ENCODE results near the gene GALP. TPM values are rescaled to one million over a fixed set of nuclear protein-coding genes. Genes with fewer than 3 reads are reported as not detected.
"Not testable (repeated sequence)": the region's sequence is repeated elsewhere in the genome, so short reads cannot be mapped to it uniquely, and the experiment has no call there.

The GALP gene
- total RNA-seq, 1 donor from 2014 or later: not detected

- H3K27ac Mint-ChIP-seq (ENCODE audit: unreplicated experiment): no peak overlapping the region
- H3K4me3 ChIP-seq (ENCODE audit: insufficient read depth, low read depth, low read length): no peak overlapping the region
- peaks cover 2% of the 10 kb centered on the region for H3K9me3 Mint-ChIP-seq (ENCODE audit: unreplicated experiment)
- H3K27me3 Mint-ChIP-seq (ENCODE audit: low read depth, unreplicated experiment): no peaks in the 10 kb centered on the region
- no peak overlapping the region for H3K4me3 Mint-ChIP-seq (ENCODE audit: unreplicated experiment)
- peaks cover 6% of the 10 kb centered on the region for H3K4me1 Mint-ChIP-seq (ENCODE audit: low read depth, unreplicated experiment)
- no peak overlapping the region for H2AFZ ChIP-seq (ENCODE audit: low read depth, low read length)
- H3K36me3 ChIP-seq (ENCODE audit: insufficient read depth, low read length): no peaks in the 10 kb centered on the region
- H3K9ac ChIP-seq (ENCODE audit: low read length): no peak overlapping the region
- H3K4me1 ChIP-seq (ENCODE audit: insufficient read depth, low read length): peaks cover 3% of the 10 kb centered on the region
- peaks cover 13% of the 10 kb centered on the region for H3K36me3 Mint-ChIP-seq (ENCODE audit: low read depth, unreplicated experiment)
- H3K27me3 ChIP-seq (ENCODE audit: insufficient read depth, low read length): no peaks in the 10 kb centered on the region
- H3K27ac ChIP-seq (ENCODE audit: low read depth, low read length): no peak overlapping the region
- H4K20me1 ChIP-seq (ENCODE audit: insufficient read depth, low read length): peaks cover 34% of the 10 kb centered on the region
- H3K9me3 ChIP-seq (ENCODE audit: insufficient read depth, low read depth, low read length): no peaks in the 10 kb centered on the region
- peaks cover 49% of the 10 kb centered on the region for H3K79me2 ChIP-seq (ENCODE audit: insufficient read depth, low read length)
- TF ChIP-seq, protein P1, sequence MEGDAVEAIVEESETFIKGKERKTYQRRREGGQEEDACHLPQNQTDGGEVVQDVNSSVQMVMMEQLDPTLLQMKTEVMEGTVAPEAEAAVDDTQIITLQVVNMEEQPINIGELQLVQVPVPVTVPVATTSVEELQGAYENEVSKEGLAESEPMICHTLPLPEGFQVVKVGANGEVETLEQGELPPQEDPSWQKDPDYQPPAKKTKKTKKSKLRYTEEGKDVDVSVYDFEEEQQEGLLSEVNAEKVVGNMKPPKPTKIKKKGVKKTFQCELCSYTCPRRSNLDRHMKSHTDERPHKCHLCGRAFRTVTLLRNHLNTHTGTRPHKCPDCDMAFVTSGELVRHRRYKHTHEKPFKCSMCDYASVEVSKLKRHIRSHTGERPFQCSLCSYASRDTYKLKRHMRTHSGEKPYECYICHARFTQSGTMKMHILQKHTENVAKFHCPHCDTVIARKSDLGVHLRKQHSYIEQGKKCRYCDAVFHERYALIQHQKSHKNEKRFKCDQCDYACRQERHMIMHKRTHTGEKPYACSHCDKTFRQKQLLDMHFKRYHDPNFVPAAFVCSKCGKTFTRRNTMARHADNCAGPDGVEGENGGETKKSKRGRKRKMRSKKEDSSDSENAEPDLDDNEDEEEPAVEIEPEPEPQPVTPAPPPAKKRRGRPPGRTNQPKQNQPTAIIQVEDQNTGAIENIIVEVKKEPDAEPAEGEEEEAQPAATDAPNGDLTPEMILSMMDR (IDR thresholded peaks at IDR 0.05; ENCODE audit: insufficient read depth, low read depth, low read length): no peak
- FAIRE-seq (no peak), DNase-seq (ENCODE audit: low read depth) (no peak)
- H3K4me2 ChIP-seq (ENCODE audit: low read length): no peak overlapping the region
Measured at GRCh38 chr19:56147307-56147706, 28.5 kb upstream of the GALP start.

DNA sequence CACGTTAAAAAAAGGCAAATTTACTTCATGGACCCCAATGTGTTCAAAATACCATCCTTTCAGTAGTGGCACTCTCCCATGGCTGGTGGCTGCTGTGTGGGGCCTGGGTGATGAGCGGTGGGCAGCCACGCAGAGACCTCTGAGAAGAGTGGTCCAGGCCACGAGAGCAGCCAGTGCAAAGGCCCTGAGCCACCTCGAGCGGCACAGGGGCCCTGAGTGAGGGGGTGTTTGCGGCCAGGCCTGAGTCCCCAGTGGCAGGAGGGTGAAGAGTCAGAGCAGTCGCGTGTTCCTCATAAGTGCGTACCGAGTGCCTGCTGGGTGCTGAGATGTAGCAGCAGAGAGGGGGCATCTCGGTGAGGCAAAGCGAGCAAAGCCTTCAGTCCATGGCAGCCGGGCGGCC is 27.7 kb upstream of the GALP start:
- no peak overlapping the region for H3K27ac ChIP-seq (ENCODE audit: low read depth, low read length)
- peaks cover 42% of the 10 kb centered on the region for H4K20me1 ChIP-seq (ENCODE audit: insufficient read depth, low read length)
- H3K27me3 Mint-ChIP-seq (ENCODE audit: low read depth, unreplicated experiment): no peaks in the 10 kb centered on the region
- no peaks in the 10 kb centered on the region for H3K36me3 ChIP-seq (ENCODE audit: insufficient read depth, low read length)
- no peak overlapping the region for H3K4me3 Mint-ChIP-seq (ENCODE audit: unreplicated experiment)
- H3K4me2 ChIP-seq (ENCODE audit: low read length): no peak overlapping the region
- peaks cover 13% of the 10 kb centered on the region for H3K36me3 Mint-ChIP-seq (ENCODE audit: low read depth, unreplicated experiment)
- TF ChIP-seq, protein P1 (IDR thresholded peaks at IDR 0.05; ENCODE audit: insufficient read depth, low read depth, low read length): no peak
- no peak for TF ChIP-seq EZH2 (IDR thresholded peaks at IDR 0.05; ENCODE audit: insufficient read depth, low read length)
- H3K27me3 ChIP-seq (ENCODE audit: insufficient read depth, low read length): no peaks in the 10 kb centered on the region
- no peaks in the 10 kb centered on the region for H3K9me3 ChIP-seq (ENCODE audit: insufficient read depth, low read depth, low read length)
- no peak overlapping the region for H3K9ac ChIP-seq (ENCODE audit: low read length)
- H3K4me3 ChIP-seq (ENCODE audit: insufficient read depth, low read depth, low read length): no peak overlapping the region
- H3K27ac Mint-ChIP-seq (ENCODE audit: unreplicated experiment): no peak overlapping the region
- H3K79me2 ChIP-seq (ENCODE audit: insufficient read depth, low read length): peaks cover 48% of the 10 kb centered on the region
- peaks cover 7% of the 10 kb centered on the region for H3K4me1 Mint-ChIP-seq (ENCODE audit: low read depth, unreplicated experiment)
- H2AFZ ChIP-seq (ENCODE audit: low read depth, low read length): no peak overlapping the region
- peaks cover 2% of the 10 kb centered on the region for H3K9me3 Mint-ChIP-seq (ENCODE audit: unreplicated experiment)
- peaks cover 3% of the 10 kb centered on the region for H3K4me1 ChIP-seq (ENCODE audit: insufficient read depth, low read length)
- DNase-seq (ENCODE audit: low read depth) (no peak), FAIRE-seq (no peak)

GRCh38 chr19:56148955-56149655 is 26.7 kb upstream of the GALP start:
- H2AFZ ChIP-seq (ENCODE audit: low read depth, low read length); H3K27me3 Mint-ChIP-seq (ENCODE audit: low read depth, unreplicated experiment); H3K27me3 ChIP-seq (ENCODE audit: insufficient read depth, low read length); H3K36me3 ChIP-seq (ENCODE audit: insufficient read depth, low read length); H3K27ac ChIP-seq (ENCODE audit: low read depth, low read length); FAIRE-seq; H3K4me1 ChIP-seq (ENCODE audit: insufficient read depth, low read length); H3K9ac ChIP-seq (ENCODE audit: low read length); DNase-seq (ENCODE audit: low read depth); H3K4me3 ChIP-seq (ENCODE audit: insufficient read depth, low read depth, low read length); H3K9me3 ChIP-seq (ENCODE audit: insufficient read depth, low read depth, low read length); H3K4me2 ChIP-seq (ENCODE audit: low read length); H3K9me3 Mint-ChIP-seq (ENCODE audit: unreplicated experiment); H3K27ac Mint-ChIP-seq (ENCODE audit: unreplicated experiment); H3K4me3 Mint-ChIP-seq (ENCODE audit: unreplicated experiment): not testable (repeated sequence)
- peaks cover 11% of the 10 kb centered on the region for H3K4me1 Mint-ChIP-seq (ENCODE audit: low read depth, unreplicated experiment)
- Histone ChIP-seq H3K79me2 (ENCODE audit: insufficient read depth, low read length) (peaks cover 40% of the 10 kb centered on the region), H4K20me1 (ENCODE audit: insufficient read depth, low read length) (peaks cover 51% of the 10 kb centered on the region)
- peaks cover 13% of the 10 kb centered on the region for H3K36me3 Mint-ChIP-seq (ENCODE audit: low read depth, unreplicated experiment)
